ENCODE results near the gene SHPK. TPM values are rescaled to one million over a fixed set of nuclear protein-coding genes. Genes with fewer than 3 reads are reported as not detected.

Gene SHPK
- total and polyA plus RNA-seq, 8 donors: 10.4 to 16.8 (median 13.8) TPM

GRCh38 chr17:3639981-3640596 is 4.0 kb upstream of the SHPK start:
- no peak for DNase-seq
- intact Hi-C loops (cut with DNase I): no loop called here
- peaks cover 10 to 32% of the 10 kb centered on the region in 2 donors for H3K4me1 ChIP-seq

GRCh38 chr17:3636908-3637373 is 891 bp upstream of the SHPK start:
- DNase-seq (no peak), ATAC-seq (no peak)
- peak overlapping the region; percentile 97 to 98 for H3K4me3 ChIP-seq
- H3K27ac ChIP-seq: peak overlapping the region; percentile 97 to 99
- TF ChIP-seq CTCF (IDR thresholded peaks at IDR 0.05): no peak
- H3K27me3 ChIP-seq: no peaks in the 10 kb centered on the region
- H3K9me3 ChIP-seq: no peaks in the 10 kb centered on the region
- H3K4me1 ChIP-seq: peaks cover 10 to 42% of the 10 kb centered on the region in 2 donors
- intact Hi-C loops (cut with DNase I): no loop called here
- H3K36me3 ChIP-seq: peaks cover 0 to 5% of the 10 kb centered on the region in 2 donors

More at GRCh38 chr17:3639981-3640596, 4.0 kb upstream of the SHPK start:
- TF ChIP-seq CTCF (IDR thresholded peaks at IDR 0.05): no peak
- Histone ChIP-seq H3K9me3 (no peaks in the 10 kb centered on the region), H3K4me3 (no peak overlapping the region), H3K36me3 (peaks cover 0 to 17% of the 10 kb centered on the region in 2 donors), H3K27ac (peak overlapping the region in 1 of 2 donors; percentile 39), H3K27me3 (no peaks in the 10 kb centered on the region)
- ATAC-seq: no peak

GRCh38 chr17:3635474-3636153 is 436 bp downstream of the SHPK start:
- H3K9me3 ChIP-seq: no peaks in the 10 kb centered on the region
- DNase-seq (no peak), ATAC-seq (peak; percentile 2)
- peaks cover 5 to 42% of the 10 kb centered on the region in 2 donors for H3K4me1 ChIP-seq
- H3K36me3 ChIP-seq: no peaks in the 10 kb centered on the region
- H3K27ac ChIP-seq: peak overlapping the region; percentile 97 to 99
- intact Hi-C loops (cut with DNase I): no loop called here
- peak overlapping the region; percentile 97 to 98 for H3K4me3 ChIP-seq
- H3K27me3 ChIP-seq: no peaks in the 10 kb centered on the region
- no peak for TF ChIP-seq CTCF (IDR thresholded peaks at IDR 0.05)

GRCh38 chr17:3632287-3632686 is 3.8 kb downstream of the SHPK start:
- TF ChIP-seq CTCF (IDR thresholded peaks at IDR 0.05): no peak
- peaks cover 0 to 31% of the 10 kb centered on the region in 2 donors for H3K36me3 ChIP-seq

GRCh38 chr17:3630781-3631180 is 5.3 kb downstream of the SHPK start:
- Histone ChIP-seq H3K9me3 (no peaks in the 10 kb centered on the region), H3K4me1 (peaks cover 0 to 17% of the 10 kb centered on the region in 2 donors), H3K36me3 (peaks cover 0 to 46% of the 10 kb centered on the region in 2 donors), H3K27me3 (no peaks in the 10 kb centered on the region), H3K27ac (no peak overlapping the region), H3K4me3 (no peak overlapping the region)
- intact Hi-C loops (cut with DNase I): no loop called here
- ATAC-seq: no peak
- no peak for DNase-seq
- no peak for TF ChIP-seq CTCF (IDR thresholded peaks at IDR 0.05)

More at GRCh38 chr17:3632287-3632686, 3.8 kb downstream of the SHPK start:
- Histone ChIP-seq H3K27me3 (no peaks in the 10 kb centered on the region), H3K27ac (no peak overlapping the region), H3K4me1 (peaks cover 2 to 24% of the 10 kb centered on the region in 2 donors), H3K9me3 (no peaks in the 10 kb centered on the region), H3K4me3 (no peak overlapping the region)
- intact Hi-C loops (cut with DNase I): no loop called here
- DNase-seq (no peak), ATAC-seq (no peak)

All from left lung (tissue), 10 donors.